HG02798 (cell line): ENCODE measurements around the gene AGBL3.

Source experiments
- ATAC-seq: cut with Tn5 transposase; IDR thresholded peaks from one replicate; pipeline ENCODE4 v1.9.1; 2021; ENCODE audit warnings: mild to moderate bottlenecking; ENCODE audit not compliant: unreplicated experiment, poor library complexity

The AGBL3 gene

DNA sequence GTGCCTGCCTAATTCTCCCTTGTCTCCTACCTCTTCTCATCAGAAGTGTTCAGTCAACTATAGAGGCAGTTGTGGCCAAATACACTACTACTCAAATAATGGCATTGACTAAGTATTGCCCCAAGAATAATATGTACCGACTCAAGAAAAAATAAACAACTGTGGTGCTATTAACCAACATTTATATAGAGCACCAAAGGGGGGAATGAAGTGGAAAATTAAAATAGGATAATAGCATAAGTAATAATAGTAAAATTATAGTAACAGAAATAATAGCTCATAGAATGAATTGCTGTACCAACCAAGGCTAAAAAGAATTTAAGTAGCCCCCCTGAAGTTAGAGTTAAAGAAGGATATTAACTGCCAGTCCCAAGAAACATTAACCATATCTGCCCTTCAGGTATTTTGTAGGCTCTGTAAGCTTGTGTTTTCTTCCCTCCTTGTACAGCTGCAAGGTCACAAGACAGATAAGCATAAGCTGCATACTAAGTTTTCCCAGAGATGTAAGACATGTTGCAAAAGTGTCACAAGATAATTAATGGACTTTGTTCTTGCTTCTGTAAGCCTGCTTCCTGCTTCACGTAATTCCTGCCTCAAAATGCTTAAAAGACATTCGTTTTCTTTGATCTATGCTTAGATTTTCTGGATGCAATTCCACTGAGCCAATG is 195.1 kb downstream of the AGBL3 start:
- no peak for ATAC-seq

DNA sequence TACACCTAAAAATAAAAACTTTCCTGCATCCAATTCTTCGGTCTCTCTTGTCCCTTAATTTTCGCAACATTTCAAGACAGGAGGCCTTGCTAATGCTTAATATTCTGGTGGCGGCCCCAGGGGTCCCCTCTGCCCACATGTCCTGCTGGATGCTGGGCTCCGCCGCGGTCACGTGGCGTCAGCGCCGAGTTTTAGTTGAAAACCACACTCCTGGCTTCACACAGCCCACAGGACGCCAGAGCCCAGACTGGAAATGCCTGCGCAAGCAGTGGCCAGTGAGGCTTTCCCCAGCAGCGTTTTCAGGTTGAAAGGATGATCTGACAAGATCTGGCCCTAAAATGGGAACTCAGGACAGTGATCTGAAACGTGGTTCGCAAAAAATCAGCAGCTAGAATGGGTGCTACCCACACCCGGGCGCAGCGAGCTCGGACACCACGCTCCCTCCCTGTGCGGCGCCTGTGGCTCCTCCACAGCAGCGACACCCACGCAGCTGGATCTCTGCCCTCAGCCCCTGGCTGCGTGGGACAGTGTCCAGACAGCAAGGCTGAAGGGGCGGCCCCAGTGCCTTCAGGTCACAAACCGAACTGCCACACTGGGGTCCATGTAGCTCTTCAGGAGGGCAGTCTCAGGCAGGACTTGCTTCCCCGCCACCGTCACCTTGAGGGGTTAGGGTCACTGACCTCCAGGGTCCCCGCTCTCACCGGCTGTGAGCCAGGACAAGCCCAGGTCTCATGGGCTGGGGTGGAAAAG is 195.8 kb downstream of the AGBL3 start:
- ATAC-seq = no peak

DNA sequence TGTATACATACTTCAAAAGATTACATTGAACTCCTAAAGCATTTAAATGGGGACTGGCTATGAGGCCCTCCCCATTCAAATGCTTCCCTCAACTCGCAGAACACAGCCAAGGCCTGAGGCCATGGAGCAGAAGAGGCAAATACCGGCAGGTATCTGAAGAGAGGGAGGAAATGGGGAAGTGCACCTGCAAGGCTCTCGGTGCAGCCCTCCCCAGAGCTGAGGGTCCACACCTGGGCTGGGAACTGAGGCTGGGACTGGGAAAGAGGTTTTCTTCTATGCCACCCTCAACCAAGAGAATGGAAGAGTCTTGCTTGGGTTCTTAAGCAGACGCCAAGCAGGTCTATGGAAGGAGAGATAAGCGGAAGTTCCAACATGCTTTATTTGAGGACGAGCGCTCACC is 197.2 kb downstream of the AGBL3 start:
- ATAC-seq = no peak

- ATAC-seq = no peak
Measured at GRCh38 chr7:135184254-135184841, 198.0 kb downstream of the AGBL3 start.
